Thyroid gland (tissue), 4 donors: ENCODE data around the gene KRTAP10-4.

ENCODE experiments used
- POLR2A ChIP-seq, 2 donors: fragments of 450-650 bp; IDR thresholded peaks; one replicate each; pipeline ENCODE4 v1.6.1; 2017; ENCODE audit warnings: antibody characterized with exemption in 2 of 2, mild to moderate bottlenecking in 2 of 2, moderate library complexity in 1 of 2
- TF ChIP-seq, protein P1 (sequence below), 6 experiments: fragments of 200-600 bp in 3 of 6; fragments of 450-650 bp in 3 of 6; sonication (generic) in 3 of 6; IDR thresholded peaks; one replicate each; pipeline ENCODE4 v1.5.1; 2016 to 2019; ENCODE audit warnings: antibody characterized with exemption in 6 of 6, mild to moderate bottlenecking in 2 of 6, inconsistent platforms in 1 of 6, moderate library complexity in 1 of 6

DNA sequence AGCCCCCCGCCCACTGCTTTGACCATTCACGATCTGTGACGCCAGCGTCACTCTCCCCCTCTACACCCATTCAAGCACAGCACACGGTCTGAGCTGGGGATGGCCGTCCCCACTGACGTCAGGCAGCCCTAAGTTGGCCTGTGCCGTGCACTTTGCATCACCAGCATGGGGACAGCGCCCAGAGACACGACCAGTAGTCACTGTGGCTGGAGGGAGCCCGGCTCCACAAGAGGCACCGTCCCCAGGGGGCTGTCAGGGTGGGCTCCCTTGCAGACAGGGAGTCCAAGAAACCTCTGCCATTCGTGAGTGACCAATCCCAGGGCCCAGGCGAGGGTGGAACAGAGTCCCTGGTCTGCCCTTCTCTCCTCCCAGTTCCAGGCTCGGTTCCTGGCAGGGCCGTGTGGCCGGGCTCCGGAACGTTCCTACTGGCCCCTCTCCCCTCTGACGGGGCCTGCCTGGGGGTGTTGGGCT lies 40.7 kb downstream of the KRTAP10-4 start:
- TF ChIP-seq, protein P1, sequence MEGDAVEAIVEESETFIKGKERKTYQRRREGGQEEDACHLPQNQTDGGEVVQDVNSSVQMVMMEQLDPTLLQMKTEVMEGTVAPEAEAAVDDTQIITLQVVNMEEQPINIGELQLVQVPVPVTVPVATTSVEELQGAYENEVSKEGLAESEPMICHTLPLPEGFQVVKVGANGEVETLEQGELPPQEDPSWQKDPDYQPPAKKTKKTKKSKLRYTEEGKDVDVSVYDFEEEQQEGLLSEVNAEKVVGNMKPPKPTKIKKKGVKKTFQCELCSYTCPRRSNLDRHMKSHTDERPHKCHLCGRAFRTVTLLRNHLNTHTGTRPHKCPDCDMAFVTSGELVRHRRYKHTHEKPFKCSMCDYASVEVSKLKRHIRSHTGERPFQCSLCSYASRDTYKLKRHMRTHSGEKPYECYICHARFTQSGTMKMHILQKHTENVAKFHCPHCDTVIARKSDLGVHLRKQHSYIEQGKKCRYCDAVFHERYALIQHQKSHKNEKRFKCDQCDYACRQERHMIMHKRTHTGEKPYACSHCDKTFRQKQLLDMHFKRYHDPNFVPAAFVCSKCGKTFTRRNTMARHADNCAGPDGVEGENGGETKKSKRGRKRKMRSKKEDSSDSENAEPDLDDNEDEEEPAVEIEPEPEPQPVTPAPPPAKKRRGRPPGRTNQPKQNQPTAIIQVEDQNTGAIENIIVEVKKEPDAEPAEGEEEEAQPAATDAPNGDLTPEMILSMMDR (IDR thresholded peaks at IDR 0.05): no peak
- TF ChIP-seq POLR2A (IDR thresholded peaks at IDR 0.05): no peak
